HL-60 (cell line): ENCODE data around the gene PTPRK.

Experiments used
- DNase-seq, 2 experiments: peaks; one replicate each; pipeline ENCODE4 v3.0.0-alpha.2; 2010 to 2020; ENCODE audit warnings: low read depth in 1 of 2, low spot score in 1 of 2
- H3K27ac ChIP-seq: fragments of 250-450 bp; sonication (Bioruptor Pico); replicated peaks from 2 replicates; pipeline ENCODE4 v1.5.1; 2020; ENCODE audit warnings: mild to moderate bottlenecking, moderate library complexity
- H3K27me3 ChIP-seq: fragments of 250-450 bp; sonication (Bioruptor Pico); 2 replicates; pipeline ENCODE4 v1.5.1; 2021; ENCODE audit warnings: mild to moderate bottlenecking, moderate library complexity; ENCODE audit not compliant: insufficient read depth, poor library complexity, severe bottlenecking
- H3K4me3 ChIP-seq: replicated peaks from 2 replicates; pipeline ENCODE4 v1.5.1; 2011; ENCODE audit warnings: mild to moderate bottlenecking, control low read depth, low read length; ENCODE audit not compliant: insufficient read depth
- GABPA ChIP-seq: IDR thresholded peaks from 2 replicates; pipeline ENCODE4 v1.6.1; 2012; ENCODE audit warnings: low read depth
- POLR2AphosphoS5 ChIP-seq: IDR thresholded peaks from 2 replicates; pipeline ENCODE4 v1.6.1; 2012; ENCODE audit warnings: low read depth
- SPI1 ChIP-seq: IDR thresholded peaks from 2 replicates; pipeline ENCODE4 v1.6.1; 2012; ENCODE audit warnings: low read depth, mild to moderate bottlenecking, borderline replicate concordance
- TF ChIP-seq, protein P1 (sequence below): IDR thresholded peaks from one replicate; pipeline ENCODE4 v1.5.1; 2011; ENCODE audit warnings: low read length, control low read depth, inconsistent platforms; ENCODE audit not compliant: insufficient read depth
- TF ChIP-seq, protein P2 (sequence below): IDR thresholded peaks from 2 replicates; pipeline ENCODE4 v1.6.1; 2012; ENCODE audit warnings: low read depth; ENCODE audit not compliant: insufficient replicate concordance

The PTPRK gene

DNA sequence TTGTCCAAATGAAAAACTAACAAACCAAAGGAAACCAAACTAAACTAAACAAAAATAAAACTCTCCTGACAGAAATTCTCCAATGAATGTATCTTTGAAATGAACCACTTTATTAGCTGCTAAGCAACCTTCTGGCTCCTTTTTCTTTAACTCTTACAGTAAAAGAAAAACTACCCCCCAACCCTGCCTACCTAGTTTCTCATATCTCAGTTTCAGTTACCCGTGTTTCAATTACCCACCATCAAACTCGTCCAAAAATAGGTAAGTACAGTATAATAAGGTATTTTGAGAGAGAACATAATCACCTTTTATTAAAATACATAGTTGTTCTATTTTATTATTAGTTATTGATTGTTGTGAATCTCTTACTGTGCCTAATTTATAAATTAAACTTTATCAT is 442.1 kb downstream of the PTPRK start:
- TF ChIP-seq, protein P1, sequence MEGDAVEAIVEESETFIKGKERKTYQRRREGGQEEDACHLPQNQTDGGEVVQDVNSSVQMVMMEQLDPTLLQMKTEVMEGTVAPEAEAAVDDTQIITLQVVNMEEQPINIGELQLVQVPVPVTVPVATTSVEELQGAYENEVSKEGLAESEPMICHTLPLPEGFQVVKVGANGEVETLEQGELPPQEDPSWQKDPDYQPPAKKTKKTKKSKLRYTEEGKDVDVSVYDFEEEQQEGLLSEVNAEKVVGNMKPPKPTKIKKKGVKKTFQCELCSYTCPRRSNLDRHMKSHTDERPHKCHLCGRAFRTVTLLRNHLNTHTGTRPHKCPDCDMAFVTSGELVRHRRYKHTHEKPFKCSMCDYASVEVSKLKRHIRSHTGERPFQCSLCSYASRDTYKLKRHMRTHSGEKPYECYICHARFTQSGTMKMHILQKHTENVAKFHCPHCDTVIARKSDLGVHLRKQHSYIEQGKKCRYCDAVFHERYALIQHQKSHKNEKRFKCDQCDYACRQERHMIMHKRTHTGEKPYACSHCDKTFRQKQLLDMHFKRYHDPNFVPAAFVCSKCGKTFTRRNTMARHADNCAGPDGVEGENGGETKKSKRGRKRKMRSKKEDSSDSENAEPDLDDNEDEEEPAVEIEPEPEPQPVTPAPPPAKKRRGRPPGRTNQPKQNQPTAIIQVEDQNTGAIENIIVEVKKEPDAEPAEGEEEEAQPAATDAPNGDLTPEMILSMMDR, result no peak
- no peak for TF ChIP-seq SPI1
- TF ChIP-seq, protein P2, sequence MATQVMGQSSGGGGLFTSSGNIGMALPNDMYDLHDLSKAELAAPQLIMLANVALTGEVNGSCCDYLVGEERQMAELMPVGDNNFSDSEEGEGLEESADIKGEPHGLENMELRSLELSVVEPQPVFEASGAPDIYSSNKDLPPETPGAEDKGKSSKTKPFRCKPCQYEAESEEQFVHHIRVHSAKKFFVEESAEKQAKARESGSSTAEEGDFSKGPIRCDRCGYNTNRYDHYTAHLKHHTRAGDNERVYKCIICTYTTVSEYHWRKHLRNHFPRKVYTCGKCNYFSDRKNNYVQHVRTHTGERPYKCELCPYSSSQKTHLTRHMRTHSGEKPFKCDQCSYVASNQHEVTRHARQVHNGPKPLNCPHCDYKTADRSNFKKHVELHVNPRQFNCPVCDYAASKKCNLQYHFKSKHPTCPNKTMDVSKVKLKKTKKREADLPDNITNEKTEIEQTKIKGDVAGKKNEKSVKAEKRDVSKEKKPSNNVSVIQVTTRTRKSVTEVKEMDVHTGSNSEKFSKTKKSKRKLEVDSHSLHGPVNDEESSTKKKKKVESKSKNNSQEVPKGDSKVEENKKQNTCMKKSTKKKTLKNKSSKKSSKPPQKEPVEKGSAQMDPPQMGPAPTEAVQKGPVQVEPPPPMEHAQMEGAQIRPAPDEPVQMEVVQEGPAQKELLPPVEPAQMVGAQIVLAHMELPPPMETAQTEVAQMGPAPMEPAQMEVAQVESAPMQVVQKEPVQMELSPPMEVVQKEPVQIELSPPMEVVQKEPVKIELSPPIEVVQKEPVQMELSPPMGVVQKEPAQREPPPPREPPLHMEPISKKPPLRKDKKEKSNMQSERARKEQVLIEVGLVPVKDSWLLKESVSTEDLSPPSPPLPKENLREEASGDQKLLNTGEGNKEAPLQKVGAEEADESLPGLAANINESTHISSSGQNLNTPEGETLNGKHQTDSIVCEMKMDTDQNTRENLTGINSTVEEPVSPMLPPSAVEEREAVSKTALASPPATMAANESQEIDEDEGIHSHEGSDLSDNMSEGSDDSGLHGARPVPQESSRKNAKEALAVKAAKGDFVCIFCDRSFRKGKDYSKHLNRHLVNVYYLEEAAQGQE, result no peak
- no peak for DNase-seq
- no peak overlapping the region for H3K4me3 ChIP-seq
- no peak overlapping the region for H3K27ac ChIP-seq
- H3K27me3 ChIP-seq, result no peaks in the 10 kb centered on the region

DNA sequence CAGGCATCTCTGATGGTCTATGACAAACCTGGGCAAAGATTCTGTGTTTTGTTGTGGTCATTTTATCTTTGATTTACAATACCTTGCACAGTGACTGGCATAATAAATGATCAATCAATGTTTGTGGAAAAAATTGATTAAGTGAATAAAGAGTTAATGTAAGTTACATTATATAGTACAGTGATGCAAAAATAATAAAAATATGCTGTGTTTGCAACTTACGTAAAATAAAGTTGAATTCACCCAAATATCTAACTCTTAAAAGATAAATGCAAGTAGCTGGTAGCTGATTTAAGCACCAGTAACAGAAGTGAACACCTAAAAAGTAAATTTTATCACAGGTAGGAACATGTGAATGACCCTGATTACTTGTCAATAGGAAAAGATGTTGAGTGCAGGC is 443.6 kb downstream of the PTPRK start:
- Histone ChIP-seq H3K4me3 (no peak overlapping the region), H3K27ac (no peak overlapping the region), H3K27me3 (no peaks in the 10 kb centered on the region)
- no peak for DNase-seq
- no peak for TF ChIP-seq SPI1
- no peak for TF ChIP-seq GABPA
- TF ChIP-seq, protein P2, result no peak
- TF ChIP-seq, protein P1, result no peak
- no peak for TF ChIP-seq POLR2AphosphoS5

DNA sequence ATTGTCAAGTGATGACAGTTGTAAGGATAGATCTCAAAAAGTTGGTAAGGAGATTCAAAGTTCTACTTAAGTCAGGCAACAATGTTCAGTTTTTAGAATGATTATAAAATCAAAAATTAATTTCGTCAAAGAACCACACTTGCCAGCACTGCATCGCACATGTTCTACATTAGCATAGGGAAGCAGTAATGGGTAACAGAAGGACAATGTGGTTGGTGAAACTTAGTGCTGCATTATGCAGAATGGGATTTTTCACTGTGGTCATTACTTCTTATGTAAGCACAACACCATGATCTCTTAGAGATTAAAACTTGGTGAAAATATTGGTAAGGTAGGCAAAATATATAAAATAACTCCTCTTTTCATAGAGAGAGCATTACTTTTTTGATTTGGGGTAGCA is 445.8 kb downstream of the PTPRK start:
- H3K27ac ChIP-seq, result no peak overlapping the region
- no peaks in the 10 kb centered on the region for H3K27me3 ChIP-seq
- no peak for TF ChIP-seq POLR2AphosphoS5
- TF ChIP-seq SPI1, result no peak
- no peak for DNase-seq
- no peak overlapping the region for H3K4me3 ChIP-seq

DNA sequence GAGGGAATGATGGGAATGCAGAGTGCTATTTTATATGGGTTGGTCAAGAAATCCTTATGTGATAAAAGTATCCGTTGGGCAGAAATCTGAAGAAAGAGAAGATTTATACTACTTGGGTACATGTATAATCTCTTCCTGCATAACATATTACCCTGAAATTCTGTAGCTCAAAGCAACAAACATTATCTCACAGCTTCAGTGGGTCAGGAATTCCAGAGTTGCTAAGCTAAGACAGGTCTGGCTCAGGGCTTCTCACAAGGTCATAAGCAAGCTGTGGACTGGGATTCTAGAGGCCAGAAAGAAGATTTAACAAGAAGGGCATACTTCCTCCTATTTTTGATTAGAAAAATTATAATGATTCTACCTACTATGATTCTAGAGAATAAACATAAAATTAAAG is 447.0 kb downstream of the PTPRK start:
- no peak for DNase-seq
- TF ChIP-seq POLR2AphosphoS5, result no peak
- H3K4me3 ChIP-seq, result no peak overlapping the region
- no peaks in the 10 kb centered on the region for H3K27me3 ChIP-seq
- no peak overlapping the region for H3K27ac ChIP-seq

DNA sequence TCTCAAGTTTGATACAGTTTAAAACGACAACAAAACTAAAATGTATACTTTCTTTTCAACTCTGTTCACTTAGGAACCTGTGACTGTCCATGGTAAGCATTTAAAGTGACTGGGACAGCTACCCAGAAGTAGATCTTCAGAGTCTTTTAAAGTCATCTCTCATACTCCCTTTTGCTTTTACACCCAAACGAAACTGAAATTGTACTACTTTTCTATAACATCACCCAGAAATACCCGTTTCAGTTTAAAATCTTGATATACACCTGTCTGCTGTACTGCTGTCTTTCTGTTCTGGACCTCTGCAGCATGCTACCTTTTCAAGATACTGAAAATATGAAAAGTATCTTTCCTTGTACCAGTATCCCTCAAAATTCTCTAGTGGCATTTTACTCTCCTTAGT is 449.2 kb downstream of the PTPRK start:
- Histone ChIP-seq H3K27me3 (no peaks in the 10 kb centered on the region), H3K27ac (no peak overlapping the region), H3K4me3 (no peak overlapping the region)
- DNase-seq, result no peak
- TF ChIP-seq SPI1, result no peak
- TF ChIP-seq GABPA, result no peak
- TF ChIP-seq, protein P2, result no peak
